Measurements from ENCODE around the gene SUPT4H1.

The SUPT4H1 gene

GRCh38 chr17:58348038-58348437, 4.0 kb downstream of the SUPT4H1 start:
- no peaks in the 10 kb centered on the region for H3K9me3 ChIP-seq (ENCODE audit: control extremely low read depth in 1 of 5, control insufficient read depth in 4 of 5, insufficient read depth in 2 of 5, low read depth in 1 of 5, low read length in 4 of 5)
- 83% methylated on average over 1 of the region's 1 CpG for WGBS (ENCODE audit: insufficient coverage)
- CTCF ChIA-PET = interaction anchor here (1.3 to 4.1 kb wide), 8 partner anchors 8 to 70 kb away, joined by 4 to 21 read pairs (median 6); partner anchors contain the start of gene RNF43
- H3K36me3 ChIP-seq (ENCODE audit: control insufficient read depth in 4 of 4, insufficient read depth in 4 of 4, low read length in 3 of 4) = peaks cover 18 to 60% (median 43%) of the 10 kb centered on the region in 4 experiments
- POLR2A ChIA-PET = interaction anchor here (1.0 to 2.6 kb wide), 3 partner anchors 14 to 20 kb away, joined by 4 to 12 read pairs (median 5); no protein-coding TSS in a partner anchor
- peak overlapping the region in 1 of 2 experiments; percentile 11 for H3K27ac ChIP-seq (ENCODE audit: insufficient read depth in 1 of 2, low read depth in 1 of 2, low read length in 2 of 2, poor library complexity in 1 of 2, severe bottlenecking in 2 of 2)
- H3K4me3 ChIP-seq (ENCODE audit: control insufficient read depth in 1 of 7, extremely low read depth in 1 of 7, insufficient read depth in 4 of 7, low read depth in 2 of 7, low read length in 6 of 7) = no peak overlapping the region
- peaks cover 16 to 49% (median 44%) of the 10 kb centered on the region in 4 experiments for H3K4me1 ChIP-seq (ENCODE audit: control extremely low read depth in 1 of 4, control insufficient read depth in 4 of 4, insufficient read depth in 4 of 4, low read length in 3 of 4)
- no peaks in the 10 kb centered on the region for H3K27me3 ChIP-seq (replicated peaks in 2 of 5; ENCODE audit: control insufficient read depth in 4 of 5, insufficient read depth in 5 of 5, low read length in 4 of 5)
- no peak for DNase-seq

- CTCF ChIA-PET = interaction anchor here (1.0 to 7.0 kb wide), 12 partner anchors 12 to 71 kb away, joined by 3 to 76 read pairs (median 10); partner anchors contain the start of genes MPO, RNF43 and TSPOAP1
- H3K27me3 ChIP-seq (replicated peaks in 2 of 5; ENCODE audit: control insufficient read depth in 4 of 5, insufficient read depth in 5 of 5, low read length in 4 of 5) = no peaks in the 10 kb centered on the region
- H3K36me3 ChIP-seq (ENCODE audit: control insufficient read depth in 4 of 4, insufficient read depth in 4 of 4, low read length in 3 of 4) = peaks cover 18 to 73% (median 46%) of the 10 kb centered on the region in 4 experiments
- peak overlapping the region; percentile 52 to 87 for H3K27ac ChIP-seq (ENCODE audit: insufficient read depth in 1 of 2, low read depth in 1 of 2, low read length in 2 of 2, poor library complexity in 1 of 2, severe bottlenecking in 2 of 2)
- H3K9me3 ChIP-seq (ENCODE audit: control extremely low read depth in 1 of 5, control insufficient read depth in 4 of 5, insufficient read depth in 2 of 5, low read depth in 1 of 5, low read length in 4 of 5) = no peaks in the 10 kb centered on the region
- peaks cover 17 to 58% (median 47%) of the 10 kb centered on the region in 4 experiments for H3K4me1 ChIP-seq (ENCODE audit: control extremely low read depth in 1 of 4, control insufficient read depth in 4 of 4, insufficient read depth in 4 of 4, low read length in 3 of 4)
- POLR2A ChIA-PET = interaction anchor here (1.1 to 4.2 kb wide), 5 partner anchors 8 to 18 kb away, joined by 3 to 85 read pairs (median 13); partner anchors contain the start of gene TSPOAP1
- DNase-seq = no peak
- H3K4me3 ChIP-seq (ENCODE audit: control insufficient read depth in 1 of 7, extremely low read depth in 1 of 7, insufficient read depth in 4 of 7, low read depth in 2 of 7, low read length in 6 of 7) = peak overlapping the region in 3 of 7 experiments; percentile 7 to 58 (median 8)
- WGBS (ENCODE audit: insufficient coverage) = 73% methylated on average over 4 of the region's 4 CpGs
Observed at GRCh38 chr17:58345500-58345899, 6.5 kb downstream of the SUPT4H1 start.

- CTCF ChIA-PET = interaction anchor here (0.7 to 7.0 kb wide), 19 partner anchors 7 to 141 kb away, joined by 3 to 76 read pairs (median 4); partner anchors contain the start of genes MPO, RNF43, SUPT4H1 and TSPOAP1
- DNase-seq = peak in 2 of 3 donors; percentile 58 to 60
- H3K27me3 ChIP-seq (replicated peaks in 2 of 5; ENCODE audit: control insufficient read depth in 4 of 5, insufficient read depth in 5 of 5, low read length in 4 of 5) = no peaks in the 10 kb centered on the region
- H3K36me3 ChIP-seq (ENCODE audit: control insufficient read depth in 4 of 4, insufficient read depth in 4 of 4, low read length in 3 of 4) = peaks cover 18 to 72% (median 45%) of the 10 kb centered on the region in 4 experiments
- H3K27ac ChIP-seq (ENCODE audit: insufficient read depth in 1 of 2, low read depth in 1 of 2, low read length in 2 of 2, poor library complexity in 1 of 2, severe bottlenecking in 2 of 2) = peak overlapping the region; percentile 52 to 87
- H3K9me3 ChIP-seq (ENCODE audit: control extremely low read depth in 1 of 5, control insufficient read depth in 4 of 5, insufficient read depth in 2 of 5, low read depth in 1 of 5, low read length in 4 of 5) = no peaks in the 10 kb centered on the region
- POLR2A ChIA-PET = interaction anchor here (0.8 to 4.2 kb wide), 6 partner anchors 8 to 27 kb away, joined by 5 to 85 read pairs (median 10); partner anchors contain the start of gene TSPOAP1
- H3K4me1 ChIP-seq (ENCODE audit: control extremely low read depth in 1 of 4, control insufficient read depth in 4 of 4, insufficient read depth in 4 of 4, low read length in 3 of 4) = peaks cover 24 to 63% (median 53%) of the 10 kb centered on the region in 4 experiments
- 67% methylated on average over 1 of the region's 2 CpGs for WGBS (ENCODE audit: insufficient coverage)
- peak overlapping the region in 6 of 7 experiments; percentile 26 to 63 (median 47) for H3K4me3 ChIP-seq (ENCODE audit: control insufficient read depth in 1 of 7, extremely low read depth in 1 of 7, insufficient read depth in 4 of 7, low read depth in 2 of 7, low read length in 6 of 7)
Observed at GRCh38 chr17:58344791-58345157, 7.2 kb downstream of the SUPT4H1 start.

DNA sequence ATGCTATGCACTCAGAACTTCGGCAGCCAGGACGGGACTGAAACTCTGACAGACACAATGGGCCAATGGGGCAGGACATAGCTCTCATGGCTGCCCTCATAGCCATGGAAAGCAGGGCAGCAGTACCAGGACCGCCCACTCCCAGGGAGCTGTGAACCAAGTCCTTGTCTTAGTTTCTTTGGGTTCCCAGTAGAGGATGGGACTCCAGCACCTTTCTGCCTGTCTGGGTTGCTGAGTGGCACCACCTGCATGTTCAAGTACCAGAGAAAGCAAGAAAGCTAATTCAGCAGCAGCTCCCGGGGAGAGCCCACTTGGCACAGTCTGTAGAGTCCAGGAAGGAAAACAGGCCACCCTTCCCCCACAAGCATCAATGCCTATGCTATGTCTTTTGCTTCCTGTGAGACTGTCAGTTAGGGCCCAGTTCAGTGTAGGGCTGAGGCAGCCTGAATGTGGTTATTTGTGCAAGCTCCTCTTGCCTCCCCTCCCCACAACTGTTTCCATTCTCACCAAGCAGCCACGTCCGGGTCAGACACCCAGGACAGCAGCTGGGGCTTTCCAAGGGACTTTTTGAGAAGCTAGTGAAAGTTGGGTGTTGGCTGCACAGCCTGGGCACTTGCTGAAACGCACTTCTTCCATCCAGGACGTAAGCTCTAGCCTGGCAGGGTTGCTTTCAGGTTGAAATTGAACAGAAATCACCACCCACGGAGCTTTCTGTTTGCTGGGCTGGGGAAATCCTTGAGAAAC, 7.8 kb downstream of the SUPT4H1 start:
- Histone ChIP-seq H3K4me3 (ENCODE audit: control insufficient read depth in 1 of 7, extremely low read depth in 1 of 7, insufficient read depth in 4 of 7, low read depth in 2 of 7, low read length in 6 of 7) (peak overlapping the region in 6 of 7 experiments; percentile 26 to 63 (median 51)), H3K9me3 (ENCODE audit: control extremely low read depth in 1 of 5, control insufficient read depth in 4 of 5, insufficient read depth in 2 of 5, low read depth in 1 of 5, low read length in 4 of 5) (no peaks in the 10 kb centered on the region), H3K4me1 (ENCODE audit: control extremely low read depth in 1 of 4, control insufficient read depth in 4 of 4, insufficient read depth in 4 of 4, low read length in 3 of 4) (peaks cover 29 to 69% (median 58%) of the 10 kb centered on the region in 4 experiments), H3K27ac (ENCODE audit: insufficient read depth in 1 of 2, low read depth in 1 of 2, low read length in 2 of 2, poor library complexity in 1 of 2, severe bottlenecking in 2 of 2) (peak overlapping the region; percentile 52 to 87), H3K27me3 (replicated peaks in 2 of 5; ENCODE audit: control insufficient read depth in 4 of 5, insufficient read depth in 5 of 5, low read length in 4 of 5) (no peaks in the 10 kb centered on the region), H3K36me3 (ENCODE audit: control insufficient read depth in 4 of 4, insufficient read depth in 4 of 4, low read length in 3 of 4) (peaks cover 12 to 66% (median 39%) of the 10 kb centered on the region in 4 experiments)
- CTCF ChIA-PET = interaction anchor here (0.7 to 7.0 kb wide), 19 partner anchors 8 to 142 kb away, joined by 3 to 76 read pairs (median 4); partner anchors contain the start of genes MPO, RNF43, SUPT4H1 and TSPOAP1
- 50% methylated on average over 6 of the region's 9 CpGs for WGBS (ENCODE audit: insufficient coverage)
- DNase-seq = peak; percentile 63 to 96 (median 96)
- POLR2A ChIA-PET = interaction anchor here (0.6 to 4.2 kb wide), 7 partner anchors 8 to 53 kb away, joined by 5 to 85 read pairs (median 8); partner anchors contain the start of gene TSPOAP1

DNA sequence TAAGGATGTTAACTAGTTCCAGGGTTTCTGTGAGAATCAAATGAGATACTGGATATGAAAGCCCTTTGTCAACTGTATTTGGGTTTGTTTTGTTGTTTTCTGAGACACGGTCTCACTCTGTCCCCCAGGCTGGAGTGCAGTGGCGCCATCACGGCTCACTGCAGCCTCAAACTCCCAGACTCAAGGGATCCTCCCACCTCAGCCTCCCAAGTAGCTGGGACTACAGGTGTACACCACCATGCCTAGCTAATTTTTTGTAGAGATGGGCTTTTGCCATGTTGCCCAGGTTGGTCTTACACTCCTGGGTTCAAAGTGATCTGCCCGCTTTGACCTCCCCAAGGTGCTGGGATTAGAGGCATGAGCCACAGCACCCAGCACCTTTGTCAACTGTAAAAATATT, 8.9 kb downstream of the SUPT4H1 start:
- Histone ChIP-seq H3K27ac (ENCODE audit: insufficient read depth in 1 of 2, low read depth in 1 of 2, low read length in 2 of 2, poor library complexity in 1 of 2, severe bottlenecking in 2 of 2) (peak overlapping the region; percentile 52 to 87), H3K4me1 (ENCODE audit: control extremely low read depth in 1 of 4, control insufficient read depth in 4 of 4, insufficient read depth in 4 of 4, low read length in 3 of 4) (peaks cover 30 to 79% (median 69%) of the 10 kb centered on the region in 4 experiments), H3K27me3 (replicated peaks in 2 of 5; ENCODE audit: control insufficient read depth in 4 of 5, insufficient read depth in 5 of 5, low read length in 4 of 5) (no peaks in the 10 kb centered on the region), H3K4me3 (ENCODE audit: control insufficient read depth in 1 of 7, extremely low read depth in 1 of 7, insufficient read depth in 4 of 7, low read depth in 2 of 7, low read length in 6 of 7) (peak overlapping the region in 1 of 7 experiments; percentile 58), H3K9me3 (ENCODE audit: control extremely low read depth in 1 of 5, control insufficient read depth in 4 of 5, insufficient read depth in 2 of 5, low read depth in 1 of 5, low read length in 4 of 5) (no peaks in the 10 kb centered on the region), H3K36me3 (ENCODE audit: control insufficient read depth in 4 of 4, insufficient read depth in 4 of 4, low read length in 3 of 4) (peaks cover 8 to 55% (median 30%) of the 10 kb centered on the region in 4 experiments)
- WGBS (ENCODE audit: insufficient coverage) = 94% methylated on average over 2 of the region's 4 CpGs
- ChIA-PET CTCF (interaction anchor here (1.3 to 7.0 kb wide), 6 partner anchors 9 to 38 kb away, joined by 4 to 76 read pairs (median 18); partner anchors contain the start of genes SUPT4H1 and TSPOAP1), POLR2A (interaction anchor here (1.3 to 4.2 kb wide), 2 partner anchors 9 to 11 kb away, joined by 3 to 85 read pairs; partner anchors contain the start of gene SUPT4H1)
- DNase-seq = no peak

GRCh38 chr17:58341861-58342475, 10.0 kb downstream of the SUPT4H1 start:
- whole genome bisulfite sequencing (ENCODE audit: insufficient coverage) = 100% methylated on average over 3 of the region's 4 CpGs
- peak overlapping the region in 1 of 2 experiments; percentile 4 for H3K27ac ChIP-seq (ENCODE audit: insufficient read depth in 1 of 2, low read depth in 1 of 2, low read length in 2 of 2, poor library complexity in 1 of 2, severe bottlenecking in 2 of 2)
- no peak for DNase-seq
- ChIA-PET CTCF (interaction anchor here (0.7 to 7.0 kb wide), 7 partner anchors 8 to 893 kb away, joined by 3 to 76 read pairs (median 23); partner anchors contain the start of genes SUPT4H1 and TSPOAP1), POLR2A (interaction anchor here (1.3 to 4.2 kb wide), 2 partner anchors 10 kb away, joined by 3 to 85 read pairs; partner anchors contain the start of gene SUPT4H1)
- peaks cover 0 to 44% (median 19%) of the 10 kb centered on the region in 4 experiments for H3K36me3 ChIP-seq (ENCODE audit: control insufficient read depth in 4 of 4, insufficient read depth in 4 of 4, low read length in 3 of 4)
- H3K4me1 ChIP-seq (ENCODE audit: control extremely low read depth in 1 of 4, control insufficient read depth in 4 of 4, insufficient read depth in 4 of 4, low read length in 3 of 4) = peaks cover 30 to 87% (median 80%) of the 10 kb centered on the region in 4 experiments
- H3K9me3 ChIP-seq (ENCODE audit: control extremely low read depth in 1 of 5, control insufficient read depth in 4 of 5, insufficient read depth in 2 of 5, low read depth in 1 of 5, low read length in 4 of 5) = no peaks in the 10 kb centered on the region
- H3K4me3 ChIP-seq (ENCODE audit: control insufficient read depth in 1 of 7, extremely low read depth in 1 of 7, insufficient read depth in 4 of 7, low read depth in 2 of 7, low read length in 6 of 7) = no peak overlapping the region
- no peaks in the 10 kb centered on the region for H3K27me3 ChIP-seq (replicated peaks in 2 of 5; ENCODE audit: control insufficient read depth in 4 of 5, insufficient read depth in 5 of 5, low read length in 4 of 5)
